SK-N-SH (cell line): ENCODE results near the gene GRM5. TPM values are rescaled to one million over a fixed set of nuclear protein-coding genes. Genes with fewer than 3 reads are reported as not detected.
"Not testable (repeated sequence)": the region's sequence is repeated elsewhere in the genome, so short reads cannot be mapped to it uniquely, and the experiment has no call there.

Source experiments
- CTCF ChIA-PET: fragments of 300-600, 350-600 bp; formaldehyde crosslinking; extraction: SDS; loops from one replicate; lab custom pipeline; 2021; lab: Yijun Ruan, JAX
- POLR2A ChIA-PET: fragments of 350-600 bp; sonication (Branson Sonifier 250); formaldehyde crosslinking; extraction: SDS; loops from one replicate; lab custom pipeline; 2020; ENCODE audit warnings: antibody characterized with exemption, inconsistent platforms; lab: Yijun Ruan, JAX
- DNase-seq: peaks from one replicate; pipeline ENCODE4 v3.0.0; 2012
- H2AFZ ChIP-seq: fragments of 200-600 bp; sonication (generic); 2 replicates; pipeline ENCODE4 v1.8.1; 2016; ENCODE audit warnings: antibody characterized with exemption, mild to moderate bottlenecking, low read depth
- H3F3A ChIP-seq: fragments of 200-600 bp; sonication (generic); replicated peaks from 2 replicates; pipeline ENCODE3; 2016; ENCODE audit warnings: antibody characterized with exemption, mild to moderate bottlenecking; ENCODE audit not compliant: insufficient read depth
- H3K27ac ChIP-seq, 2 experiments: fragments of 200-500 bp in 1 of 2; fragments of 200-600 bp in 1 of 2; sonication (Bioruptor generic) in 1 of 2; sonication (generic), shearing (Covaris generic) in 1 of 2; 2 replicates each; pipeline versions ENCODE4 v1.5.1 to v1.6.1; 2014 to 2016; ENCODE audit warnings: low read depth in 2 of 2, inconsistent platforms in 1 of 2, low read length in 1 of 2, mild to moderate bottlenecking in 1 of 2, mixed read lengths in 1 of 2
- H3K27me3 ChIP-seq: fragments of 200-600 bp; sonication (generic), shearing (Covaris generic); 2 replicates; pipeline ENCODE4 v1.6.1; 2016; ENCODE audit warnings: mixed run types; ENCODE audit not compliant: insufficient read depth
- H3K36me3 ChIP-seq, 2 experiments: fragments of 200-500 bp in 1 of 2; fragments of 200-600 bp in 1 of 2; sonication (Bioruptor generic) in 1 of 2; sonication (generic) in 1 of 2; replicated peaks in 1 of 2; 2 replicates each; pipeline versions ENCODE3 to v1.5.1; 2014 to 2016; ENCODE audit warnings: low read length in 1 of 2, mild to moderate bottlenecking in 1 of 2; ENCODE audit not compliant: insufficient read depth in 2 of 2, control insufficient read depth in 1 of 2
- H3K4me1 ChIP-seq, 2 experiments: fragments of 200-500 bp in 1 of 2; fragments of 200-600 bp in 1 of 2; sonication (Bioruptor generic) in 1 of 2; sonication (generic), shearing (Covaris generic) in 1 of 2; 2 replicates each; pipeline versions ENCODE4 v1.5.1 to v1.6.1; 2014 to 2016; ENCODE audit warnings: low read depth in 1 of 2, low read length in 1 of 2, mixed run types in 1 of 2; ENCODE audit not compliant: insufficient read depth in 2 of 2, control insufficient read depth in 1 of 2
- H3K4me2 ChIP-seq: fragments of 200-600 bp; sonication (generic), shearing (Covaris generic); 2 replicates; pipeline ENCODE4 v1.6.1; 2017; ENCODE audit warnings: mixed run types
- H3K4me3 ChIP-seq, 2 experiments: fragments of 200-500 bp in 1 of 2; fragments of 200-600 bp in 1 of 2; sonication (Bioruptor generic) in 1 of 2; sonication (generic), shearing (Covaris generic) in 1 of 2; 2 replicates each; pipeline versions ENCODE4 v1.5.1 to v1.8.1; 2014 to 2016; ENCODE audit warnings: low read depth in 2 of 2, inconsistent platforms in 1 of 2, low read length in 1 of 2, mild to moderate bottlenecking in 1 of 2, mixed read lengths in 1 of 2, moderate library complexity in 1 of 2
- H3K79me2 ChIP-seq: fragments of 200-600 bp; sonication (generic); 2 replicates; pipeline ENCODE4 v1.8.1; 2017; ENCODE audit warnings: mild to moderate bottlenecking; ENCODE audit not compliant: insufficient read depth
- H3K9ac ChIP-seq: fragments of 200-600 bp; sonication (generic); 2 replicates; pipeline ENCODE4 v1.6.1; 2017; ENCODE audit warnings: mixed run types
- H3K9me2 ChIP-seq: fragments of 200-600 bp; sonication (generic); 2 replicates; pipeline ENCODE4 v1.6.1; 2017; ENCODE audit warnings: mixed run types
- H3K9me3 ChIP-seq: fragments of 200-600 bp; sonication (generic); 2 replicates; pipeline ENCODE4 v1.6.1; 2017; ENCODE audit warnings: mixed run types, mild to moderate bottlenecking, moderate library complexity
- H4K20me1 ChIP-seq: fragments of 200-600 bp; sonication (generic); 2 replicates; pipeline ENCODE4 v1.6.1; 2017; ENCODE audit warnings: mild to moderate bottlenecking, mixed run types; ENCODE audit not compliant: insufficient read depth
- CHD2 ChIP-seq: fragments of 150-350 bp; IDR thresholded peaks from 2 replicates; pipeline ENCODE4 v1.6.1; 2018; ENCODE audit warnings: low read length; ENCODE audit not compliant: partially characterized antibody
- GATA2 ChIP-seq: sonication (generic); formaldehyde crosslinking; IDR thresholded peaks from 2 replicates; pipeline ENCODE4 v1.5.0; 2020; ENCODE audit warnings: mild to moderate bottlenecking, missing genetic modification reagents
- NRF1 ChIP-seq: IDR thresholded peaks from 2 replicates; pipeline ENCODE4 v1.6.1; 2012; ENCODE audit warnings: low read depth, mild to moderate bottlenecking, low read length
- RAD21 ChIP-seq: IDR thresholded peaks from 2 replicates; pipeline ENCODE4 v1.6.1; 2012; ENCODE audit warnings: mild to moderate bottlenecking, low read length
- RXRA ChIP-seq: IDR thresholded peaks from 2 replicates; pipeline ENCODE4 v1.4.0; 2012; ENCODE audit warnings: low read depth, mild to moderate bottlenecking, borderline replicate concordance
- SIN3A ChIP-seq: IDR thresholded peaks from 2 replicates; pipeline ENCODE4 v1.6.1; 2012; ENCODE audit warnings: low read depth, mild to moderate bottlenecking, low read length, moderate library complexity, borderline replicate concordance
- SMC3 ChIP-seq: IDR thresholded peaks from 2 replicates; pipeline ENCODE4 v1.6.1; 2012; ENCODE audit warnings: low read depth, low read length, improper control_type of control experiment
- ZBTB33 ChIP-seq: IDR thresholded peaks from 2 replicates; pipeline ENCODE4 v1.4.0; 2012; ENCODE audit warnings: low read depth, borderline replicate concordance
- WGBS: methylation state at CpG from one replicate; pipeline ENCODE4 v1.1.6; 2017; ENCODE audit warnings: low lambda C conversion rate; 5-methylcytosine and 5-hydroxymethylcytosine counted together
- polyA plus RNA-seq, 3 experiments: library from polyadenylated mRNA; depleted of rRNA; stranded (reverse); fragments of >200 nt; gene quantifications; 2 replicates each; pipeline ENCODE4 v1.2.3, GENCODE V29; 2012
- TF ChIP-seq, protein P1 (sequence below): fragments of 200-600 bp; sonication (generic); IDR thresholded peaks from 2 replicates; pipeline ENCODE4 v1.6.1; 2017; ENCODE audit warnings: antibody characterized with exemption, mild to moderate bottlenecking, moderate library complexity

The GRM5 gene
- polyA plus RNA-seq, 1 of the 3 experiments (the other 2 are of a cell fraction) = not detected

DNA sequence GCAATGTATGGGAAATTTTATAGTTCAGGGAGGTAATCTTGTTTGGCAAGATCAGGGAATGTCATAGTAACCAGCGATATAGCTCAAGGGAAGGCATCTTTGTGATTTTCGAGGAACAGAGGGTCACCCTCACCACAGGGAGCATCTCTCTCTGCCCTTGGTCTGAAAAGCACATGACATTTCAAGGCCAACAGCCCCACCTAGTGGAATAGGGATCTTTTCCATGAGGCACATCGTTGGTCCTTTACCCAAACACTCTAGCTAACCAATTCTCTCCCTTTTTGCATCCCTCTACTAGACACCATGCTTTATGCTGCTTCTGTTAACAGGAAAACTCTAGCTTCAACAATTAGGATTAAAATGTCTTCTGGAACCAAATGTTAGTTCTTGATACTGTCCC, 179.0 kb downstream of the GRM5 start:
- Histone ChIP-seq H3K36me3 (no peaks in the 10 kb centered on the region), H3K27me3 (no peaks in the 10 kb centered on the region), H3K79me2 (no peaks in the 10 kb centered on the region), H3K4me2 (no peak overlapping the region), H3K9me2 (no peaks in the 10 kb centered on the region), H3K4me1 (no peaks in the 10 kb centered on the region), H4K20me1 (no peaks in the 10 kb centered on the region), H3K4me3 (no peak overlapping the region), H3K9ac (no peak overlapping the region), H3F3A (no peaks in the 10 kb centered on the region), H3K9me3 (no peaks in the 10 kb centered on the region), H2AFZ (no peak overlapping the region), H3K27ac (no peak overlapping the region)
- TF ChIP-seq SIN3A (no peak), NRF1 (no peak), SMC3 (peak; percentile 32; the same call in 1 of the 2 replicates), RAD21 (peak; percentile 66), CHD2 (no peak), GATA2 (CRISPR knock-in tag) (no peak), ZBTB33 (no peak), RXRA (no peak)
- TF ChIP-seq, protein P1, sequence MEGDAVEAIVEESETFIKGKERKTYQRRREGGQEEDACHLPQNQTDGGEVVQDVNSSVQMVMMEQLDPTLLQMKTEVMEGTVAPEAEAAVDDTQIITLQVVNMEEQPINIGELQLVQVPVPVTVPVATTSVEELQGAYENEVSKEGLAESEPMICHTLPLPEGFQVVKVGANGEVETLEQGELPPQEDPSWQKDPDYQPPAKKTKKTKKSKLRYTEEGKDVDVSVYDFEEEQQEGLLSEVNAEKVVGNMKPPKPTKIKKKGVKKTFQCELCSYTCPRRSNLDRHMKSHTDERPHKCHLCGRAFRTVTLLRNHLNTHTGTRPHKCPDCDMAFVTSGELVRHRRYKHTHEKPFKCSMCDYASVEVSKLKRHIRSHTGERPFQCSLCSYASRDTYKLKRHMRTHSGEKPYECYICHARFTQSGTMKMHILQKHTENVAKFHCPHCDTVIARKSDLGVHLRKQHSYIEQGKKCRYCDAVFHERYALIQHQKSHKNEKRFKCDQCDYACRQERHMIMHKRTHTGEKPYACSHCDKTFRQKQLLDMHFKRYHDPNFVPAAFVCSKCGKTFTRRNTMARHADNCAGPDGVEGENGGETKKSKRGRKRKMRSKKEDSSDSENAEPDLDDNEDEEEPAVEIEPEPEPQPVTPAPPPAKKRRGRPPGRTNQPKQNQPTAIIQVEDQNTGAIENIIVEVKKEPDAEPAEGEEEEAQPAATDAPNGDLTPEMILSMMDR = peak; percentile 51
- CTCF ChIA-PET = interaction anchor here (0.6 to 1.2 kb wide), 6 partner anchors 13 to 1945 kb away, joined by 3 to 4 read pairs (median 3); no protein-coding TSS in a partner anchor
- WGBS = 27% methylated on average over 3 of the region's 3 CpGs
- POLR2A ChIA-PET = no interaction called here
- DNase-seq = peak; percentile 4

DNA sequence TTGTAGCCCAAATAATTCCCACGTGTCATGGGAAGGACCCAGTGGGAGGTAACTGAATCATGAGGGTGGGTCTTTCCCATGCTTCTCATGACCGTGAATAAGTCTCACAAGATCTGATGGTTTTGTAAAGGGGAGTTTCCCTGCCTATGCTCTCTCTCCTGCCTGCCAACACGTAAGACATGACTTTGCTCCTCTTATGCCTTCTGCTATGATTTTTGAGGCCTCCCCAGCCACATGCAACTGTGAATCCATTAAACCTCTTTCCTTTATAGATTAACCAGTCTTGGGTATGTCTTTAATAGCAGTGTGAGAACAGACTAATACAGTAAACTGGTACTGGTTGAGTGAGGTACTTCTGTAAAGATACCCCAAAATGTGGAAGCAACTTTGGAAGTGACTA, 183.0 kb downstream of the GRM5 start:
- H3K9me2 ChIP-seq, H3K79me2 ChIP-seq, H3K4me2 ChIP-seq, CTCF ChIA-PET, POLR2A ChIA-PET, H3K27ac ChIP-seq, H4K20me1 ChIP-seq, H3K9ac ChIP-seq, H3K9me3 ChIP-seq, H3K4me3 ChIP-seq, DNase-seq, H2AFZ ChIP-seq, H3F3A ChIP-seq, H3K4me1 ChIP-seq, H3K36me3 ChIP-seq, H3K27me3 ChIP-seq: not testable (repeated sequence)
- WGBS = 5% methylated on average over 3 of the region's 3 CpGs
